ENCODE data around the gene DCDC2B. TPM values are rescaled to one million over a fixed set of nuclear protein-coding genes. Genes with fewer than 3 reads are reported as not detected.

DCDC2B gene
- total RNA-seq, 1 experiment from 2014 or later, result 0.27 TPM

GRCh38 chr1:32246888-32247273 is 38.0 kb downstream of the DCDC2B start, which contains the start of gene FAM167B:
Gene FAM167B, plus strand, starts transcription at chr1:32247222. Its CDS starts 200 bp downstream, at chr1:32247422.
- Histone ChIP-seq H3K79me2 (ENCODE audit: insufficient read depth, low read length) (no peaks in the 10 kb centered on the region), H3K27me3 (ENCODE audit: insufficient read depth, low read length) (no peaks in the 10 kb centered on the region), H3K27ac (ENCODE audit: low read depth, low read length) (no peak within 1 kb of the TSS; the same call in 1 of the 2 replicates), H3K4me2 (ENCODE audit: low read length) (peak within 1 kb of the TSS; percentile 54), H2AFZ (ENCODE audit: low read depth, low read length, poor library complexity, severe bottlenecking) (peak within 1 kb of the TSS; percentile 80), H3K4me1 (ENCODE audit: control insufficient read depth in 1 of 2, insufficient read depth in 2 of 2, low read length in 2 of 2) (peaks cover 12 to 25% of the 10 kb centered on the region in 2 experiments), H3K4me3 (replicated peaks in 1 of 2; ENCODE audit: low read depth in 1 of 2, low read length in 2 of 2) (no peak within 1 kb of the TSS), H3K36me3 (ENCODE audit: control insufficient read depth in 1 of 2, insufficient read depth in 2 of 2, low read length in 2 of 2) (no peaks in the 10 kb centered on the region), H3K9me2 (ENCODE audit: insufficient read depth) (no peaks in the 10 kb centered on the region), H3K9me3 (ENCODE audit: control insufficient read depth in 1 of 2, insufficient read depth in 1 of 2, low read depth in 1 of 2, low read length in 2 of 2) (no peaks in the 10 kb centered on the region), H3K9ac (ENCODE audit: low read length) (no peak within 1 kb of the TSS), H4K20me1 (ENCODE audit: insufficient read depth) (no peaks in the 10 kb centered on the region)
- CTCF ChIA-PET, result interaction anchor here (1.2 kb wide), 1 partner anchor 19 kb away, joined by 3 read pairs; no protein-coding TSS in a partner anchor
- RAD21 ChIA-PET (ENCODE audit: low non-redundant PET in 1 of 2, low total read pairs in 2 of 2, uncharacterized antibody in 2 of 2, unreplicated experiment in 2 of 2), result no interaction called here
- no TSS peak for BruUV-seq (replicated peaks)
- intact Hi-C loops (cut with micrococcal nuclease), result no loop called here
- TF ChIP-seq ZNF274 (IDR thresholded peaks at IDR 0.05; ENCODE audit: low read depth, low read length), result no peak
- no peak for TF ChIP-seq EZH2phosphoT487 (IDR thresholded peaks at IDR 0.05; ENCODE audit: borderline replicate concordance)
- TF ChIP-seq EGR1 (IDR thresholded peaks at IDR 0.05; ENCODE audit: low read depth), result no peak
- no peak for TF ChIP-seq POLR2AphosphoS5 (IDR thresholded peaks at IDR 0.05; ENCODE audit: low read depth, low read length)
- no peak for TF ChIP-seq EZH2 (IDR thresholded peaks at IDR 0.05)
- POLR2A ChIA-PET, result no interaction called here
- DNase-seq (ENCODE audit: low read depth, low spot score) (no peak), ATAC-seq (no peak)

DNA sequence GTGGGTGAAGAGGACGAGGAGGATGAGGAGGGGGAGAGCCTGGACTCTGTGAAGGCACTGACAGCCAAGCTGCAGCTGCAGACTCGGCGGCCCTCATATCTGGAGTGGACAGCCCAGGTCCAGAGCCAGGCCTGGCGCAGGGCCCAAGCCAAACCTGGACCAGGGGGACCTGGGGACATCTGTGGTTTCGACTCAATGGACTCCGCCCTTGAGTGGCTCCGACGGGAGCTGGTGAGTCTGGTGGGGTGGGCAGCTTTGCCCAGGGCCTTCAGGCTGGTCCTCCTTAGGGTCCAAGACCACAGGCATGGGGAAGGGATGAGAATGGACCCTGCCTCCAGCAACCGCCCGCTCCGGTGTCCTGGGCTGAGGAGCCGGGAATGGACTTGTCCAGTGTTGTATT is 38.6 kb downstream of the DCDC2B start:
- Histone ChIP-seq H3K27ac (ENCODE audit: low read depth, low read length) (no peak overlapping the region; the same call in 1 of the 2 replicates), H3K27me3 (ENCODE audit: insufficient read depth, low read length) (no peaks in the 10 kb centered on the region), H3K9ac (ENCODE audit: low read length) (no peak overlapping the region), H3K9me3 (ENCODE audit: control insufficient read depth in 1 of 2, insufficient read depth in 1 of 2, low read depth in 1 of 2, low read length in 2 of 2) (no peaks in the 10 kb centered on the region), H3K79me2 (ENCODE audit: insufficient read depth, low read length) (no peaks in the 10 kb centered on the region), H4K20me1 (ENCODE audit: insufficient read depth) (no peaks in the 10 kb centered on the region), H3K4me1 (ENCODE audit: control insufficient read depth in 1 of 2, insufficient read depth in 2 of 2, low read length in 2 of 2) (peaks cover 6 to 19% of the 10 kb centered on the region in 2 experiments), H3K36me3 (ENCODE audit: control insufficient read depth in 1 of 2, insufficient read depth in 2 of 2, low read length in 2 of 2) (no peaks in the 10 kb centered on the region), H3K9me2 (ENCODE audit: insufficient read depth) (no peaks in the 10 kb centered on the region), H3K4me2 (ENCODE audit: low read length) (no peak overlapping the region), H2AFZ (ENCODE audit: low read depth, low read length, poor library complexity, severe bottlenecking) (no peak overlapping the region), H3K4me3 (replicated peaks in 1 of 2; ENCODE audit: low read depth in 1 of 2, low read length in 2 of 2) (no peak overlapping the region)
- intact Hi-C loops (cut with micrococcal nuclease), result no loop called here
- ChIA-PET CTCF (interaction anchor here (1.1 to 1.6 kb wide), 3 partner anchors 18 to 43 kb away, joined by 3 to 9 read pairs (median 3); no protein-coding TSS in a partner anchor), RAD21 (ENCODE audit: low non-redundant PET in 1 of 2, low total read pairs in 2 of 2, uncharacterized antibody in 2 of 2, unreplicated experiment in 2 of 2) (no interaction called here), POLR2A (no interaction called here)
- BruUV-seq (replicated peaks), result no TSS peak
- DNase-seq (ENCODE audit: low read depth, low spot score) (no peak), ATAC-seq (no peak)
- TF ChIP-seq, protein P1, sequence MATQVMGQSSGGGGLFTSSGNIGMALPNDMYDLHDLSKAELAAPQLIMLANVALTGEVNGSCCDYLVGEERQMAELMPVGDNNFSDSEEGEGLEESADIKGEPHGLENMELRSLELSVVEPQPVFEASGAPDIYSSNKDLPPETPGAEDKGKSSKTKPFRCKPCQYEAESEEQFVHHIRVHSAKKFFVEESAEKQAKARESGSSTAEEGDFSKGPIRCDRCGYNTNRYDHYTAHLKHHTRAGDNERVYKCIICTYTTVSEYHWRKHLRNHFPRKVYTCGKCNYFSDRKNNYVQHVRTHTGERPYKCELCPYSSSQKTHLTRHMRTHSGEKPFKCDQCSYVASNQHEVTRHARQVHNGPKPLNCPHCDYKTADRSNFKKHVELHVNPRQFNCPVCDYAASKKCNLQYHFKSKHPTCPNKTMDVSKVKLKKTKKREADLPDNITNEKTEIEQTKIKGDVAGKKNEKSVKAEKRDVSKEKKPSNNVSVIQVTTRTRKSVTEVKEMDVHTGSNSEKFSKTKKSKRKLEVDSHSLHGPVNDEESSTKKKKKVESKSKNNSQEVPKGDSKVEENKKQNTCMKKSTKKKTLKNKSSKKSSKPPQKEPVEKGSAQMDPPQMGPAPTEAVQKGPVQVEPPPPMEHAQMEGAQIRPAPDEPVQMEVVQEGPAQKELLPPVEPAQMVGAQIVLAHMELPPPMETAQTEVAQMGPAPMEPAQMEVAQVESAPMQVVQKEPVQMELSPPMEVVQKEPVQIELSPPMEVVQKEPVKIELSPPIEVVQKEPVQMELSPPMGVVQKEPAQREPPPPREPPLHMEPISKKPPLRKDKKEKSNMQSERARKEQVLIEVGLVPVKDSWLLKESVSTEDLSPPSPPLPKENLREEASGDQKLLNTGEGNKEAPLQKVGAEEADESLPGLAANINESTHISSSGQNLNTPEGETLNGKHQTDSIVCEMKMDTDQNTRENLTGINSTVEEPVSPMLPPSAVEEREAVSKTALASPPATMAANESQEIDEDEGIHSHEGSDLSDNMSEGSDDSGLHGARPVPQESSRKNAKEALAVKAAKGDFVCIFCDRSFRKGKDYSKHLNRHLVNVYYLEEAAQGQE (IDR thresholded peaks at IDR 0.05; ENCODE audit: low read depth), result no peak
- TF ChIP-seq YY1 (IDR thresholded peaks at IDR 0.05; ENCODE audit: extremely low read depth, insufficient replicate concordance, low read depth, low read length) (no peak), ATF3 (IDR thresholded peaks at IDR 0.05) (no peak), SRF (IDR thresholded peaks at IDR 0.05; ENCODE audit: low read depth) (no peak), EZH2phosphoT487 (IDR thresholded peaks at IDR 0.05; ENCODE audit: borderline replicate concordance) (no peak), ELF1 (IDR thresholded peaks at IDR 0.05; ENCODE audit: borderline replicate concordance, low read depth) (no peak), SIN3A (IDR thresholded peaks at IDR 0.05; ENCODE audit: low read depth) (no peak), ZBTB33 (IDR thresholded peaks at IDR 0.05; ENCODE audit: extremely low read depth, insufficient replicate concordance, low read length) (no peak), TCF7L2 (IDR thresholded peaks at IDR 0.05; ENCODE audit: borderline replicate concordance, extremely low read depth, insufficient read depth, insufficient read length) (no peak), JUND (IDR thresholded peaks at IDR 0.05) (no peak)
- TF ChIP-seq, protein P2, sequence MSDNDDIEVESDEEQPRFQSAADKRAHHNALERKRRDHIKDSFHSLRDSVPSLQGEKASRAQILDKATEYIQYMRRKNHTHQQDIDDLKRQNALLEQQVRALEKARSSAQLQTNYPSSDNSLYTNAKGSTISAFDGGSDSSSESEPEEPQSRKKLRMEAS (IDR thresholded peaks at IDR 0.05), result no peak

All from HCT116 (cell line).